ENCODE measurements around the gene TEAD1.
"Not testable (repeated sequence)": the region's sequence is repeated elsewhere in the genome, so short reads cannot be mapped to it uniquely, and the experiment has no call there.

The TEAD1 gene

GRCh38 chr11:12745787-12746186 lies 71.6 kb downstream of the TEAD1 start:
- DNase-seq, result no peak

GRCh38 chr11:12746593-12747097 lies 72.4 kb downstream of the TEAD1 start:
- peak; percentile 47 for DNase-seq

- DNase-seq, result no peak
Measured at GRCh38 chr11:12748561-12748960, 74.3 kb downstream of the TEAD1 start.

- no peak for DNase-seq
Measured at GRCh38 chr11:12749442-12749841, 75.2 kb downstream of the TEAD1 start.

GRCh38 chr11:12750181-12750580 lies 76.0 kb downstream of the TEAD1 start:
- no peak for DNase-seq

- DNase-seq, result no peak
Measured at GRCh38 chr11:12752868-12753524, 78.8 kb downstream of the TEAD1 start.

- no peak for DNase-seq
Measured at GRCh38 chr11:12754021-12754420, 79.8 kb downstream of the TEAD1 start.

- DNase-seq, result no peak
Measured at GRCh38 chr11:12754582-12755234, 80.5 kb downstream of the TEAD1 start.

- DNase-seq, result no peak
Measured at GRCh38 chr11:12755510-12756453, 81.6 kb downstream of the TEAD1 start.

GRCh38 chr11:12756454-12756806 lies 82.2 kb downstream of the TEAD1 start:
- DNase-seq, result no peak

- no peak for DNase-seq
Measured at GRCh38 chr11:12756867-12757266, 82.6 kb downstream of the TEAD1 start.

GRCh38 chr11:12757416-12757815 lies 83.2 kb downstream of the TEAD1 start:
- no peak for DNase-seq

GRCh38 chr11:12758117-12758516 lies 83.9 kb downstream of the TEAD1 start:
- not testable (repeated sequence) for DNase-seq

- no peak for DNase-seq
Measured at GRCh38 chr11:12761029-12761428, 86.8 kb downstream of the TEAD1 start.

- no peak for DNase-seq
Measured at GRCh38 chr11:12762278-12762677, 88.1 kb downstream of the TEAD1 start.

- no peak for DNase-seq
Measured at GRCh38 chr11:12762696-12763324, 88.6 kb downstream of the TEAD1 start.

GRCh38 chr11:12764187-12764914 lies 90.1 kb downstream of the TEAD1 start:
- no peak for DNase-seq

- DNase-seq, result no peak
Measured at GRCh38 chr11:12765428-12765827, 91.2 kb downstream of the TEAD1 start.

- DNase-seq, result no peak
Measured at GRCh38 chr11:12767027-12767426, 92.8 kb downstream of the TEAD1 start.

- no peak for DNase-seq
Measured at GRCh38 chr11:12767577-12767976, 93.4 kb downstream of the TEAD1 start.

- DNase-seq, result no peak
Measured at GRCh38 chr11:12768726-12769673, 94.8 kb downstream of the TEAD1 start.
